Muscle layer of colon (tissue), 2 donors: ENCODE results near the gene PSRC1.

ENCODE experiments used
- H3K27ac ChIP-seq: one replicate; pipeline ENCODE4 v1.7.0; 2013; ENCODE audit warnings: low read depth, mild to moderate bottlenecking, low read length, moderate library complexity
- H3K27me3 ChIP-seq, 2 donors: one replicate each; pipeline ENCODE4 v1.7.0; 2013; ENCODE audit warnings: low read length in 2 of 2, mild to moderate bottlenecking in 2 of 2; ENCODE audit not compliant: insufficient read depth in 2 of 2, control insufficient read depth in 1 of 2
- H3K36me3 ChIP-seq: one replicate; pipeline ENCODE4 v1.7.0; 2013; ENCODE audit warnings: mild to moderate bottlenecking, low read length; ENCODE audit not compliant: insufficient read depth
- H3K4me1 ChIP-seq: one replicate; pipeline ENCODE4 v1.7.0; 2013; ENCODE audit warnings: mild to moderate bottlenecking, low read length; ENCODE audit not compliant: insufficient read depth
- H3K4me3 ChIP-seq, 2 donors: one replicate each; pipeline ENCODE4 v1.7.0; 2013; ENCODE audit warnings: low read length in 2 of 2, low read depth in 1 of 2, mild to moderate bottlenecking in 1 of 2, moderate library complexity in 1 of 2
- H3K9ac ChIP-seq: one replicate; pipeline ENCODE4 v1.7.0; 2013; ENCODE audit warnings: low read length
- H3K9me3 ChIP-seq: one replicate; pipeline ENCODE4 v1.7.0; 2013; ENCODE audit warnings: mild to moderate bottlenecking, low read length
- donor health status: abdominal sarcoma.
- donor health status: Adenocarcinoma of cecum.

PSRC1 gene

DNA sequence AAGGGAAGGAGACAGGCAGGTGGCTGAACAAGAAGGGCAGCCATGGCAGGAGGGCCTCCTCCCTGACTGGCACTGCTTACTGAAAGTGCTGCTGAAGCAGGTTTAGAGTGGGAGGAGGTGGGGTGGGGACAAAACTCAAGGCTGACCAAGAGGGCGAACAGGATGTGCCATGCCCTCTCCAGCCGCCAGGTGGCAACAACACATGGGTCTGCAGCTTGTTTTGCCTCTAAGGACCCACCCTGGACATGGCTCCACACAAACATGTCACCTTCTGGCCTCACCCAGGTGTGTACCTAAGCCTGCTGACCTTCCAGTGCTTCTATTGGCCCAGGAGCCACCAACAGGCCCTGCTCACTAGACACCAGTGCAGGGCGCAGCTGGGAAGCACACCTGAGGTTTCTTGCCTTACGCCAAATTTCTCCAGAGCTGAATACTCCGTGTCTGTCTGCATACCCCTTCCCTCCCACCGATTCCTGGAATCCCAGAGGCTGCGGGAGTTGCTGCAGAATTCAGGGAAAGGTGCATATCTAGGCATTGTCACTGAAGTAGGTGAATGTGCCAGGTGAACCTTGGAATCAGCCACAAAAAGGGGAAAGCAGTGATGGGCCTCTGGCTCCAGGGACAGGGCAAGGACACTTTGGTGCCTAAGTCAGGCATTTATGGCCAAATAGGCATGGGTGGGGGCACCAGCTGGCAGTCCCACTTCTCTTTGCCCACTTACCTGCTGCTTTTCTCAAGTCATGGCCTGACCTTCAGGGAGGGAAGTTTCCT, 5.3 kb downstream of the PSRC1 start:
- Histone ChIP-seq H3K4me3 (no peak overlapping the region), H3K4me1 (peaks cover 16% of the 10 kb centered on the region), H3K9ac (no peak overlapping the region), H3K36me3 (no peaks in the 10 kb centered on the region), H3K9me3 (no peaks in the 10 kb centered on the region), H3K27ac (no peak overlapping the region), H3K27me3 (no peaks in the 10 kb centered on the region)

DNA sequence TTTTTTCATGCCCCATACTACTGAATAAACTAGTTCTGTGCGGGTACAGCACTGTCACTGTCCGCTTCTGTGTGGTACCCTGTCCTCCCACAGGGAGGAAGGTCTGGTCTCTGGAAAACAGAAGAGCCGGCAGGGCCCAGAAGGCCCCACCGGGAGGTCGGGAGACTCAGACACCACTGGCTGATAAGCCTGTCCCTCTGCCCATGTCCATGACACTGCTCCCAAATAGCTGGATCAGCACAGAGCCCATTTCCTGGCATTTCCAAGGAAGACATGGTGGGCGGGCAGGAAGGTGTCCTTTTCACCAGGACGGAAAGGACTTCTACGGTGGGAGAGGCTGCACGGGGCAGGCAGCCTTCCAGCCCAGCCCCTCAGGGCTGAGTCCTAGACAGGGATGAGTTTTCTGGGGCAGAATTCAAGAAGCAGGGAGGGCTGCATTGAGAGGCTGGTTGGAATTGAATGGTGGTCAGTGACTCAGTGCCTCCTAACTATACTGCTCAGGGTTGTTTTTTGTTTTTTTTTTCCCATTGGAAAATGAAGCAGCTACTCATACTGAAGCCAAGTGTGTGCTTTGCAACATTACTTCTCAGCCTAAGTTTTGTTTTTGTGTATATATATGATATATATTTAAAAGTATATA, 7.1 kb downstream of the PSRC1 start:
- H3K27ac ChIP-seq, result no peak overlapping the region
- no peak overlapping the region for H3K4me3 ChIP-seq
- H3K9me3 ChIP-seq, result no peaks in the 10 kb centered on the region
- H3K27me3 ChIP-seq, result no peaks in the 10 kb centered on the region
- H3K36me3 ChIP-seq, result no peaks in the 10 kb centered on the region
- H3K4me1 ChIP-seq, result peaks cover 7% of the 10 kb centered on the region
- H3K9ac ChIP-seq, result no peak overlapping the region

DNA sequence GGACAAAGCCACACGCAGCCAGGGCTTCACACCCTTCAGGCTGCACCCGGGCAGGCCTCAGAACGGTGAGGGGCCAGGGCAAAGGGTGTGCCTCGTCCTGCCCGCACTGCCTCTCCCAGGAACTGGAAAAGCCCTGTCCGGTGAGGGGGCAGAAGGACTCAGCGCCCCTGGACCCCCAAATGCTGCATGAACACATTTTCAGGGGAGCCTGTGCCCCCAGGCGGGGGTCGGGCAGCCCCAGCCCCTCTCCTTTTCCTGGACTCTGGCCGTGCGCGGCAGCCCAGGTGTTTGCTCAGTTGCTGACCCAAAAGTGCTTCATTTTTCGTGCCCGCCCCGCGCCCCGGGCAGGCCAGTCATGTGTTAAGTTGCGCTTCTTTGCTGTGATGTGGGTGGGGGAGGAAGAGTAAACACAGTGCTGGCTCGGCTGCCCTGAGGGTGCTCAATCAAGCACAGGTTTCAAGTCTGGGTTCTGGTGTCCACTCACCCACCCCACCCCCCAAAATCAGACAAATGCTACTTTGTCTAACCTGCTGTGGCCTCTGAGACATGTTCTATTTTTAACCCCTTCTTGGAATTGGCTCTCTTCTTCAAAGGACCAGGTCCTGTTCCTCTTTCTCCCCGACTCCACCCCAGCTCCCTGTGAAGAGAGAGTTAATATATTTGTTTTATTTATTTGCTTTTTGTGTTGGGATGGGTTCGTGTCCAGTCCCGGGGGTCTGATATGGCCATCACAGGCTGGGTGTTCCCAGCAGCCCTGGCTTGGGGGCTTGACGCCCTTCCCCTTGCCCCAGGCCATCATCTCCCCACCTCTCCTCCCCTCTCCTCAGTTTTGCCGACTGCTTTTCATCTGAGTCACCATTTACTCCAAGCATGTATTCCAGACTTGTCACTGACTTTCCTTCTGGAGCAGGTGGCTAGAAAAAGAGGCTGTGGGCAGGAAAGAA, 8.1 kb downstream of the PSRC1 start:
- Histone ChIP-seq H3K27me3 (no peaks in the 10 kb centered on the region), H3K36me3 (no peaks in the 10 kb centered on the region), H3K4me3 (no peak overlapping the region), H3K9me3 (no peaks in the 10 kb centered on the region), H3K9ac (no peak overlapping the region), H3K4me1 (peaks cover 7% of the 10 kb centered on the region), H3K27ac (no peak overlapping the region)

DNA sequence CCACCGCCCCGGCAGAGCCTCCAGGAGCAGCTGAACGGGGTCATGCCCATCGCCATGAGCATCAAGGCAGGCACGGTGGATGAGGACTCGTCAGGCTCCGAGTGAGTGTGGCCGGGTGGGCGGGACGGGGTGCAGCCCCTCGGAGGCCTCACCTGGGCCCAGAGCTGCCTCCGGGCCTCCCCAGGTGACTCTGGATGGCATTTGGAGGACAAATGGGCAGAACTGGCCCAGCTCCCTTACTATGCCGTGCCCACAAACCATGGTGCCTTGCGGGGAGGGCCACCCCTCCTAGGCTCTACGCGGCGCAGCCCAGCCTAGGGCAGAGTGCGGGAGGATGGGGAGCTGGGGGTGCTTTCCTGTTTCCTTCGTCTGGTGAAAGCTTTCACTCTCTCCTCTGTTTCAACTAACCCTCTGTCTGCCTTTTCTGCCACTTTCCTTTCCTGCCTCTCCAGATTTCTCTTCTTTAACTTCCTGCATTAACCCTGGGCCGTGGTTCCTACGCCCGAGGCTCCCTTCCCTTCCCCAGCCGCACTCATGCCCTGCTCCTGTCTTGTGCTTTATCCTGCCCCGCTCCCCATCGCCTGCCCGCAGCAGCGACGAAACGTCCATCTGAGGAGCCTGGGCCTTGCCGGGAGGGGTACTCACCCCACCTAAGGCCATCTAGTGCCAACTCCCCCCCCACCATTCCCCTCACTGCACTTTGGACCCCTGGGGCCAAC, 9.2 kb downstream of the PSRC1 start:
- peaks cover 7% of the 10 kb centered on the region for H3K4me1 ChIP-seq
- no peak overlapping the region for H3K9ac ChIP-seq
- H3K4me3 ChIP-seq, result no peak overlapping the region
- H3K27ac ChIP-seq, result no peak overlapping the region
- no peaks in the 10 kb centered on the region for H3K9me3 ChIP-seq
- no peaks in the 10 kb centered on the region for H3K27me3 ChIP-seq
- H3K36me3 ChIP-seq, result no peaks in the 10 kb centered on the region

DNA sequence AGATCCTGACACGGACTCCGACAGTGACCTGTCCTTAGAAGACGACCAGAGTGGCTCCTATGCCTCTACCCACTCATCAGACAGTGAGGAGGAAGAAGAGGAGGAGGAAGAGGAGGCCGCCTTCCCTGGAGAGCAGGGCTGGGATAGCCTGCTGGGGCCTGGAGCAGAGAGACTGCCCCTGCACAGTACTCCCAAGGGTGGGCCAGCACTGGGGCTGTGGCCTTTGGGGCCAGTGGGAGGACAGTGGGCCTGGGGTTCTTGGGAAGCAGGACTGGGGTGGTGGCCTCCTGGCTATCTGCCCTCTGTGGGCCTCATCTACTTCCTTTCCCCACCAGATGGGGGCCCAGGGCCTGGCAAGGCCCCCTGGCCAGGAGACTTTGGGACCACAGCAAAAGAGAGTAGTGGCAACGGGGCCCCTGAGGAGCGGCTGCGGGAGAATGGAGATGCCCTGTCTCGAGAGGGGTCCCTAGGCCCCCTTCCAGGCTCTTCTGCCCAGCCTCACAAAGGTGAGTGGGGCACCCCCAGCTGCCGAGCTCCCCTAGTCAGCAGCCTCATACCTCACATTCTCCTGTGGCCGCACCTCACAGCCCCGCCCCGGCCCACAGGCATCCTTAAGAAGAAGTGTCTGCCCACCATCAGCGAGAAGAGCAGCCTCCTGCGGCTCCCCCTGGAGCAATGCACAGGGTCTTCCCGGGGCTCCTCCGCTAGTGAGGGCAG, 10.0 kb downstream of the PSRC1 start:
- no peak overlapping the region for H3K4me3 ChIP-seq
- H3K36me3 ChIP-seq, result no peaks in the 10 kb centered on the region
- H3K27ac ChIP-seq, result no peak overlapping the region
- peaks cover 7% of the 10 kb centered on the region for H3K4me1 ChIP-seq
- H3K9ac ChIP-seq, result no peak overlapping the region
- no peaks in the 10 kb centered on the region for H3K9me3 ChIP-seq
- no peaks in the 10 kb centered on the region for H3K27me3 ChIP-seq

DNA sequence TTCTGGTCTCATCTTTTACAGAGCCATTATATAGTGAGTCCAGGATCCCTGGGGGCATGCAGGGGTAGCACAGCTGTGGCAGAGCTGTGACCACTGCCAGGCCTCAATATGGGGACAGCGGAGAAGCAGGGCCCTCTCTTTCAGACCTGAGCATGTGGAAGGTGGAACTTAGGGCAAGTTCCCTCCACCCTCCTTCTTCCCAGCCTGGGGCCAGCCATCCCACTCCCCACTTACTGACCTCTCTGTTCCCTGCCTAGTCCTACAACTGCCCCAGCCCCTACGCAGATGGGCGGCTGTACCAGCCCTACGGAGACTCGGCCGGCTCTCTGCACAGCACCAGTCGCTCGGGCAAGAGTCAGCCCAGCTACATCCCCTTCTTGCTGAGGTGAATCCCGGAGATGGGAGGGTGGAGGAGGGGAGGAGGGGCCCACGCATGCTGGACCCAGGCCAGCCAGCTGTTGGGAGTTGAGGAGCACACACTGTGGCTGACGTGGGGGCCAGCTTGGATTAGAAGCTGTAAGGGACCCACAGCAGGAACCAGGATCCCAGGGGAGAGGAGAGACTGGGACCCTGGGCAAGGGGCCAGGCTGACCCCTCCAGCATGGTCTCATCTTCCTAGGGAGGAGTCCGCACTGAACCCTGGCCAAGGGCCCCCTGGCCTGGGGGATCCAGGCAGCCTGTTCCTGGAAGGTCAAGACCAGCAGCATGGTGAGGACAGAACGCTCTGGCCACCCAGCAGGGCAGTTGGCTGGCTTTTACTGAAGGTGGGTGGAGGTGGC, 10.7 kb downstream of the PSRC1 start:
- no peaks in the 10 kb centered on the region for H3K36me3 ChIP-seq

DNA sequence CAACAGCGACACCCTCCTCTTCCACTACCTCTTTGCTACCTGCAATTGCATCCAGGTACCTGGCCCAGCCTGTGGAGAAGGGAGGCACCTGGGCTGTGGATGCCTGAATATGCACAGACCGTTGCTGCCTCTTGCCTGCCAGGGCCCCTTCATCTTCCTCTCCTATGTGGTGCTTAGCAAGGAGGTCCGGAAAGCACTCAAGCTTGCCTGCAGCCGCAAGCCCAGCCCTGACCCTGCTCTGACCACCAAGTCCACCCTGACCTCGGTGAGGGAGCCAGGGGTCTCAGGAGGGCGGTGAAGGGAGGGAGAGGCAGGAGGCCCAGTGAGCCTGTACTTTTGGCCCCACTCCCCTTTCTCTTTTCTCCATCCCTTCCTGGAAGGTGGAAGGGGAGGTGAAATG, 11.5 kb downstream of the PSRC1 start:
- H3K27ac ChIP-seq, result no peak overlapping the region

More for the DNA sequence above, 10.7 kb downstream of the PSRC1 start:
- Histone ChIP-seq H3K9ac (no peak overlapping the region), H3K27ac (no peak overlapping the region), H3K27me3 (no peaks in the 10 kb centered on the region), H3K9me3 (no peaks in the 10 kb centered on the region), H3K4me3 (no peak overlapping the region), H3K4me1 (peaks cover 7% of the 10 kb centered on the region)

DNA sequence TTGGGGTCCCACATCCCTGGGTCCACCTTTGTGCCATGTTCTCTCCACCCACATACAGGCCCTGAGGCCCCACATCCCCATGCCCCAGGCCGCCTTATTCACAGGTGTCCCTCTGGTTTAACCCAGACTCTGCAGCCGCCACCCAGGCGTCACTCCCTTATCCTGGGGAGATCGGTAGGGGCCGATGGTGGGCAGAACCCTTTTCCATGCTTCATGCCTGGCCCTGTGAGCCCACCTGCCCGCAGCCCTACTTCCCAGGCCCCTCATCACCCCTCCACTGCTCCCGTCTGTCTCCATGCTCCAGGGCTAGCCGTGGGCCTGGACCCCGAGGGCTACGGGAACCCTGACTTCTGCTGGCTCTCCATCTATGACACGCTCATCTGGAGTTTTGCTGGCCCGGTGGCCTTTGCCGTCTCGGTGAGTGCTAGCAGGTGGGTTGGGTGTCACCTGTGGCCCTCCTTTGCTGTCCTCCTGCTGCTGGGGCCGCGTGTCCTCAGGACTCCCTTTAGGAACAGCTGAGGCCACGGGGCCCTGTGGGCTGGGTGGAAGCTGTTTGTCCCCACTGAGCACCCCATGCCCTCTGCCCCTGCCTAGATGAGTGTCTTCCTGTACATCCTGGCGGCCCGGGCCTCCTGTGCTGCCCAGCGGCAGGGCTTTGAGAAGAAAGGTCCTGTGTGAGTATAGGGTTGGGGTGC, 12.2 kb downstream of the PSRC1 start:
- Histone ChIP-seq H3K9ac (no peak overlapping the region), H3K4me3 (no peak overlapping the region), H3K9me3 (no peaks in the 10 kb centered on the region), H3K27ac (no peak overlapping the region), H3K27me3 (no peaks in the 10 kb centered on the region), H3K36me3 (no peaks in the 10 kb centered on the region), H3K4me1 (peaks cover 7% of the 10 kb centered on the region)

More for the DNA sequence above, 11.5 kb downstream of the PSRC1 start:
- H3K36me3 ChIP-seq, result no peaks in the 10 kb centered on the region
- H3K4me3 ChIP-seq, result no peak overlapping the region
- H3K9me3 ChIP-seq, result no peaks in the 10 kb centered on the region
- H3K27me3 ChIP-seq, result no peaks in the 10 kb centered on the region
- H3K9ac ChIP-seq, result no peak overlapping the region
- H3K4me1 ChIP-seq, result peaks cover 7% of the 10 kb centered on the region

DNA sequence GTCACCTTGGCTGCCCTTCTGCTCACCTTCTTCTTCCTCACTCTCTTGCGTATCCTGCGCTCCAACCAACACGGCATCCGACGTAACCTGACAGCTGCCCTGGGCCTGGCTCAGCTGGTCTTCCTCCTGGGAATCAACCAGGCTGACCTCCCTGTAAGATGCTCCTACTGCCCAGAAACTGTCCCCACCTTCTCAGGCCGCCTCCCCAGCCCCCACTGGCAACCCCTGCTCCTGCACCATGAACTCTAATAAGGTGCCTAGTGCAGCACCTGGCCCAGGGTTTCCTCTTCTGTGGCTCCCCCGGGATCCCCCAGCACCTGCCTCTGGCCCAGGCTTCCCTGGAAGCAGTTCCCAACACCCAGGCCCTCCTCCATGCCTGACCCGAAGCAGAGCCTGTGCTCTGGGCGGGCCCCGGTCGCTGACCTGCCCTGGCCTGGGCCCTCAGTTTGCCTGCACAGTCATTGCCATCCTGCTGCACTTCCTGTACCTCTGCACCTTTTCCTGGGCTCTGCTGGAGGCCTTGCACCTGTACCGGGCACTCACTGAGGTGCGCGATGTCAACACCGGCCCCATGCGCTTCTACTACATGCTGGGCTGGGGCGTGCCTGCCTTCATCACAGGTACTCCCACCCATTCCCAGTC, 12.8 kb downstream of the PSRC1 start:
- Histone ChIP-seq H3K9ac (no peak overlapping the region), H3K27me3 (no peaks in the 10 kb centered on the region), H3K27ac (no peak overlapping the region), H3K36me3 (no peaks in the 10 kb centered on the region), H3K9me3 (no peaks in the 10 kb centered on the region), H3K4me1 (peaks cover 5% of the 10 kb centered on the region), H3K4me3 (no peak overlapping the region)
